ENCODE data around the gene TCP11L2.

- TF ChIP-seq NFIC (IDR thresholded peaks at IDR 0.05; ENCODE audit: low read length) (no peak), PCBP2 (optimal IDR thresholded peaks at IDR 0.05; ENCODE audit: low read depth, low read length, poor library complexity, severe bottlenecking) (no peak), ZNF792 (CRISPR knock-in tag; IDR thresholded peaks at IDR 0.05) (no peak), TRIM24 (CRISPR knock-in tag; IDR thresholded peaks at IDR 0.05) (no peak)
Measured at GRCh38 chr12:106292339-106292738, 10.2 kb upstream of the TCP11L2 start.
